HUES64 (cell line): ENCODE results near the gene CFAP77.

Experiments used
- H3K27ac ChIP-seq: 2 replicates; pipeline ENCODE4 v1.7.0; 2013; ENCODE audit warnings: low read depth, low read length, inconsistent platforms
- H3K27me3 ChIP-seq: 2 replicates; pipeline ENCODE4 v1.6.1; 2013; ENCODE audit warnings: mild to moderate bottlenecking, low read length; ENCODE audit not compliant: insufficient read depth
- H3K36me3 ChIP-seq: 2 replicates; pipeline ENCODE4 v1.6.1; 2013; ENCODE audit warnings: mild to moderate bottlenecking, low read length; ENCODE audit not compliant: insufficient read depth
- H3K4me1 ChIP-seq: 2 replicates; pipeline ENCODE4 v1.6.1; 2013; ENCODE audit warnings: mild to moderate bottlenecking, low read length, moderate library complexity; ENCODE audit not compliant: insufficient read depth
- H3K4me3 ChIP-seq: 2 replicates; pipeline ENCODE4 v1.5.1; 2013; ENCODE audit warnings: mild to moderate bottlenecking, low read length, moderate library complexity
- H3K9ac ChIP-seq: 2 replicates; pipeline ENCODE4 v1.6.1; 2013; ENCODE audit warnings: mild to moderate bottlenecking, low read depth, low read length
- H3K9me3 ChIP-seq: 2 replicates; pipeline ENCODE4 v1.6.1; 2013; ENCODE audit warnings: low read depth, low read length; ENCODE audit not compliant: insufficient read depth
- WGBS: fragments of 150-250, 120-280 bp; methylation state at CpG from one replicate; pipeline ENCODE4 v1.1.7; 2013; ENCODE audit warnings: missing lambda C conversion rate; 5-methylcytosine and 5-hydroxymethylcytosine counted together

Gene CFAP77

DNA sequence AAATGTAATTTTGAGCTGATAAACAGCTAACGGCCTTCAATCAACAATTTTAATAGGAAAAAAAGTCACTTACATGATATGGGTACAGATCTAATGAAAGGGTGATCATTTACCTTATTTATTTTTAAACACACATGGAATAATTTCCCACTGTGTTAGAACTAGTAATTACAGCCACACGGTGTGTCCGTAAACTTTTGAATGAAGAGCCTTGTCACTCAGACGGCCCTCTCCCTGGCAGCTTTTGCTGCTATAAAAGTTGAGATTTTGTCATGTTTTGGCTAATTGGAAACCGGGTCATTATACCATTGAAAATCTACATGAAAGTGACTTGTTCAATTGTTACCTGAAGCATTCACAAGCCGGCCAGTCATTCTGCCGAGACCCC lies 15.7 kb downstream of the CFAP77 start:
- WGBS: 27% methylated on average over 6 of the region's 7 CpGs
- no peak overlapping the region for H3K4me3 ChIP-seq
- H3K27me3 ChIP-seq: peaks cover 51% of the 10 kb centered on the region

DNA sequence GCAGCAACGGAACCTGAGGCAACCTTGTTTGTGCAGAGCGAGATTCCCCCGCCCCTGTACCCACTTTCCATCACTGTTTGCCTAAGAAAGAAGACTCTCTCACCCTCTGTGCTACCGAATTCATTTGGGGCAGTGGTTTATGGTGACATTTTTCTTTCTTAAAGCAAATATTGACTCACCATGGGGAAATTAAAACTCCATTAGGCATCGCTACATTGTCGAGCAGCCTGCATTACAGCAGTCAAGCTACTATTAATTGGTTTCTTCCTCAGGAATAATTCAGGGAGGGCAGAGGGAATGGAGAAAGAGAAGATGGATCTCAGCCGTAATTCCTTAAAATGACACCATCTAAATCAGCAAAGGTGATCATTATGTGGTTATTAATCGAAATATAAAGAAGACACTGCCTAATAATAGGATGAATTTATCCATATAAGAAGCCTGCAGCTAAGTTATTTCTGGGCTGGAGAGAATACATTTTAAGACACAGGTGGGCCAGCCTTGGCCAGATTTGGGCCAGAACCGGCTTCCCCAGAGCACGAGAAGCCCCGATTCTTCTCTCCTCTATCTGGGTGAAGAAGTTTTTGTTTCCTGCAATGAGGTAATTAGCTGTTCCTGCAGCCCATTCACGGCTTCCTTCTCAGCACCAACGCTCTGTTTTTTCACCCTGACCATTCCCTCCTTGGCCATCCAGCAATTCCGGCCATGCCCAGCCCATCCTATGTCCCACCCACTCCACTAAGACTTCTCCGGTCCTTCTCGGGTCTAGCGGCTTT lies 16.8 kb downstream of the CFAP77 start:
- Histone ChIP-seq H3K27ac (no peak overlapping the region), H3K36me3 (no peaks in the 10 kb centered on the region), H3K9me3 (no peaks in the 10 kb centered on the region), H3K4me3 (no peak overlapping the region), H3K27me3 (peaks cover 48% of the 10 kb centered on the region), H3K9ac (no peak overlapping the region), H3K4me1 (peaks cover 27% of the 10 kb centered on the region)
- 78% methylated on average over 15 of the region's 17 CpGs for WGBS

More for the DNA sequence above, 15.7 kb downstream of the CFAP77 start:
- H3K27ac ChIP-seq: peak overlapping the region; percentile 6; the same call in 1 of the 2 replicates
- H3K9ac ChIP-seq: no peak overlapping the region
- no peaks in the 10 kb centered on the region for H3K36me3 ChIP-seq
- peaks cover 27% of the 10 kb centered on the region for H3K4me1 ChIP-seq
- no peaks in the 10 kb centered on the region for H3K9me3 ChIP-seq

DNA sequence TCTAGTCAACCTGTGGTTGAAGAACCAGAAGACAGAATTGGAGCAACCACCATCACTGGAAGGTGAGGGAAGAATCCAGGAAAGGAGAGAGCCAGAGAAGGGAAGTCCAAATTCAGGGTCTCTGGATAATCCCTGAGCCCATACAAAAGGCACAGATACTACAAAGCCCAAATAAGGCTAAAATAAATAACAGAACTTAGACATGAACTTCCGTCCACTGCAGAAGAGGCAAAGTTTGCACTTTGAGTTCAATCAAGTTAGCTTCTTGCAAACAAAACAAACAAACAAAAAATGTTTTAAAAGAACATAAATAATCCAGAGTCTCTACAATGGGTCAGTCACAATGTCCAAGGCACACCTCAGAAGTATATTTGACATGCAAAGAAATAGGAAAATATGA lies 21.0 kb downstream of the CFAP77 start:
- Histone ChIP-seq H3K27ac (no peak overlapping the region), H3K4me3 (no peak overlapping the region), H3K27me3 (peaks cover 12% of the 10 kb centered on the region), H3K9ac (no peak overlapping the region), H3K36me3 (no peaks in the 10 kb centered on the region), H3K4me1 (peaks cover 24% of the 10 kb centered on the region), H3K9me3 (no peaks in the 10 kb centered on the region)
- WGBS: 76% methylated on average over 1 of the region's 1 CpG

DNA sequence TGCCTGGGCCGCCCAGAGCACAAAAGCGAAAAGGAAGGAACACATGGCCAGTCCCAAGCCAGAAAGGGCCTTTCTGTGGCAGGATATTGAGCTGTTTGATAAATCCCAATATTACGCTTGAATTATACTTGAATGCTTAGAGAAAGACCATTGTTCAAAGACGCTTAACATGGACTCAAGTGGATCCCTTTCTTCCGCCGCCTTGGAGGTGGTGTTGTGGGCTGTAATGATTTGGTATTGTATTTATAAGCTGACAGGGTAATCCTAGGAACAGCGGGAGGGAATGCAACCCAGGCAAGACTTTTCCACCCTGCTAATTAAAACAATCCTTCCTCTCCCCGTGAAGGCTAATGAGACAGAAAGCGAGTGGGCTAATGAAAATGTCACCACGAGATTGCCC lies 24.9 kb downstream of the CFAP77 start:
- Histone ChIP-seq H3K4me1 (peaks cover 14% of the 10 kb centered on the region), H3K27ac (no peak overlapping the region), H3K9me3 (no peaks in the 10 kb centered on the region), H3K36me3 (no peaks in the 10 kb centered on the region), H3K4me3 (no peak overlapping the region), H3K9ac (no peak overlapping the region), H3K27me3 (no peaks in the 10 kb centered on the region; the same call in 1 of the 2 replicates)
- whole genome bisulfite sequencing: 69% methylated on average over 8 of the region's 10 CpGs

DNA sequence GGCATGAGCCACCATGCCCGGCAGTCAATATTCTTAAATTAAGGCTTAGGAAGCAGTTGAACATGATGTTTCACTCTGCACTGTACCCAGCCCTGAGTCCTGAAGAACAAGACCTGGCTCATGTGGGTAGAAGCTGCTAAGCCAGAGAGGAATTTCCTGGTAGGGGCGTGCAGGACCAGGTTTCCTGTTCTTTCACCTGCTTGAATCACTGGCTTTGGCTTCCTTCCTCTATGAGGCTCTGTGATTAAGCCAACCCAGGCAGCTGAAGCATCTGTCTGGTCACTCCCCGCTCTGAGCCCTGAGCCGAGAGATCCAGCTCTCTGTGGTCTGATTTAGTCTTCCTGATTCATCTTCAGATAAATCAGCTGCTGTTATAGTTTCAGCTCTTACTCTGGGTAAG lies 29.1 kb downstream of the CFAP77 start:
- Histone ChIP-seq H3K36me3 (no peaks in the 10 kb centered on the region), H3K4me3 (no peak overlapping the region), H3K27me3 (no peaks in the 10 kb centered on the region; the same call in 1 of the 2 replicates), H3K9me3 (no peaks in the 10 kb centered on the region), H3K9ac (no peak overlapping the region), H3K4me1 (peaks cover 20% of the 10 kb centered on the region), H3K27ac (no peak overlapping the region)
- 94% methylated on average over 4 of the region's 4 CpGs for WGBS

DNA sequence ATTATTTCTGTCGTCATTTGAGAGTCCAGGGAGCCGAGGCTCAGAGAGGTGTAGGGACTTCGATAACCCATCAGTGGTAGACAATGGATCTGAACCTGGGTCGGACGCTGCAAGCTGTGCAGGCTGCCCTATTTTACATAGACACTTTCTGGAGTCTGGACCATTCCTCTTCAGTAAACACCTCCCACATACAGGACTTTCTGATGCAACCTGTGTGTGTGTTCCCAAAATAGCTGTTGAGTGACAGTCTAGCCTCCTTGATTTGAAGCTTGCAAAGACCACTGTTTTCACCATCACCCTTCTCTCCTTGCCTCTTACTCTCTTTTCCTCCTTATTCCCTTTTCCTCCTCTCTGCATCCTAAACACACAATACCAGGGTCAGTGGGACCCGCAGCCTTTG lies 30.7 kb downstream of the CFAP77 start:
- H3K4me1 ChIP-seq: peaks cover 6% of the 10 kb centered on the region; the same call in 1 of the 2 replicates
- 90% methylated on average over 5 of the region's 6 CpGs for WGBS

DNA sequence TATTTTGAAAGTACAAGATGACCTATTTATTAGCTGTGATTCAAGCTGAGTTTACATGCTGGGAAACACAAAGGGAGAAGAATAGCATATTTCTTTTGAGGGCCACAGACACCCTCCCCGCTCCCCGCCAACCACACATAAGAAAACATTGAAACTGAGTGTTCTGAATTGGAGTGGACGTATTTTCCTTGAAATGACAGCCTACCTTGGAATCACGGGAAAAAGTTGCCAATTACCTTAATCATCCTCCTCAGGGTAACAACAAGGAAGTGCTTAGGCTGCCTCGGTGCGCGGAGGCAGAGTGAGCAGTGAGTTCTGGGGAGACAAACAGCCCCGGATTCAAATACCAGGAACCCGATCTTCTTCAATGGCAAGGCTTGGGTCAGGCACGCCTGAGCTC lies 31.4 kb downstream of the CFAP77 start:
- Histone ChIP-seq H3K36me3 (no peaks in the 10 kb centered on the region), H3K9me3 (no peaks in the 10 kb centered on the region), H3K27ac (no peak overlapping the region), H3K4me1 (peaks cover 6% of the 10 kb centered on the region; the same call in 1 of the 2 replicates), H3K4me3 (no peak overlapping the region), H3K9ac (no peak overlapping the region), H3K27me3 (no peaks in the 10 kb centered on the region)
- WGBS: 88% methylated on average over 10 of the region's 10 CpGs

More for the DNA sequence above, 30.7 kb downstream of the CFAP77 start:
- no peak overlapping the region for H3K4me3 ChIP-seq
- H3K27ac ChIP-seq: no peak overlapping the region
- no peaks in the 10 kb centered on the region for H3K36me3 ChIP-seq
- H3K27me3 ChIP-seq: no peaks in the 10 kb centered on the region; the same call in 1 of the 2 replicates
- no peak overlapping the region for H3K9ac ChIP-seq
- H3K9me3 ChIP-seq: no peaks in the 10 kb centered on the region

DNA sequence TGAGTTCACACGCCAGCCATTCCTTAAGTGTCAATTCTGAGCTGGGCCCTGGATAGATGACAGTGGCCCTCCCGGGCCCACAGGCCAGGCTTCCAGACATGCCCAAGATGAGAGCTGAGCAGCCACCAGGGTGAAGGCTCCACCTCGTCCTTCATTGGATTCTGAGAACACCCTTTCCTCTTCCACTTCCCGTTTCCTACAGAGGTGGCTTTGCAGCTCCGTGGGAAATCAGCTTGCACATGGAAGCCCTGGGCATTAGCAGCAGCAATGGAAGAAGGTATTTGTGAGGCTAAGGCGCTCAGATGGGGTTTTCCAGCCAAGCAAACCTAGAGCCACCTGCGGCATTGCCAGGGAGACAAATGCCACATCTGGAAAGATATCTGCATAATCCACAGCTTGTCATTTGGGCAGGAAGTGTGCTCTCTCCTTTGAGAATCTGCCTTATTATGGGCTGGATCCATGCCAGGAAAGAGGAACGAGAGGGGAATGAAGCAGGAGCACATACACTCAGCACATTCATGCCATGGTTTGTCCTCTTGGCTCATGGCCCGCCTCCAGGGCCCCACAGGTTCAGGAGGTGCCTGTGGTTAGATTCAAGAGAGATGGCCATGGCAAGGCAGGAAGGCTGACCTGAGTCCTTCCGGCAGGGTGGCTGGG lies 34.1 kb downstream of the CFAP77 start:
- Histone ChIP-seq H3K27ac (no peak overlapping the region), H3K9ac (no peak overlapping the region), H3K4me3 (no peak overlapping the region), H3K9me3 (no peaks in the 10 kb centered on the region), H3K36me3 (no peaks in the 10 kb centered on the region), H3K4me1 (peaks cover 6% of the 10 kb centered on the region; the same call in 1 of the 2 replicates), H3K27me3 (0 out of 2 replicates have a peak, but pooled peaks cover 4% of the 10 kb centered on the region)
- 82% methylated on average over 10 of the region's 10 CpGs for WGBS

DNA sequence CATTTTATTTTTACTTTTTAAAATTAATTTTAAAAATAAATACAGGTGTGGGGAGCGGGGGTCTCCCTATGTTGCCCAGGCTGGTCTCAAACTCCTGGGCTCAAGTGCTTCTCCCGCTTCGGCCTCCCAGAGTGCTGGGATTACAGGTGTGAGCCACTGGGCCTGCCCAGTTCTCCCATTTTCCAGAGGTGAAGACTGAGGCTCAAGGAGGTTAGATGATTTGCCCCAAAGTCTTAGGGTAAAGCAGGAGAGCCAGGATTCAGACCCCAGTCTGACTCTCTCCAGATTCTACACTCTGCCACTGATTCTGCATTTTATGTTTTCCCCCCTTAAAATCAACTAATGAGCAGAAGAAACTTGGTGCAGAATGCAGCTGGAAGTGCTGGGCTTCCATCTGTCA lies 36.9 kb downstream of the CFAP77 start:
- WGBS: 92% methylated on average over 3 of the region's 3 CpGs

DNA sequence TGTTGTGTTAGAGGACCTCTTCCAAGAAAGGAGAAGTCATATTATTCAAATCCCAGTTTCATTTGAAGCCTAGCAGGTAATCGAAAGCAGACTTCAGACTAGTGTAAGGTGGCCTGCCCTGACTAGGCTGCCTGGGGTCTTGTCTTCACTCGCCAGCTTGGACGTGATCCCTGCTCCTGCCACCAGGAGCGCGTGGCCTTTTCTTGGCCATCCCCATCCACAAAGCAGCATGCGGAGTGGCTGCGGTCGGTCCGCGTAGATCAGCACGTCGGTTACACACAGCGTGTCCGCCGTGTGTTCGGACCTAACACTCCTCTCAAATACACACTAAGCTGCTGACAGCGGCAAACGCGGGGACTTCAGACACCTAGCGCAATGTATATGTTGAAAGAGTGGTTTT lies 37.3 kb downstream of the CFAP77 start:
- Histone ChIP-seq H3K4me1 (no peaks in the 10 kb centered on the region), H3K4me3 (no peak overlapping the region), H3K9ac (no peak overlapping the region), H3K27me3 (0 out of 2 replicates have a peak, but pooled peaks cover 4% of the 10 kb centered on the region), H3K27ac (no peak overlapping the region), H3K9me3 (no peaks in the 10 kb centered on the region), H3K36me3 (no peaks in the 10 kb centered on the region)
- WGBS: 66% methylated on average over 20 of the region's 20 CpGs

More for the DNA sequence above, 36.9 kb downstream of the CFAP77 start:
- Histone ChIP-seq H3K9ac (no peak overlapping the region), H3K36me3 (no peaks in the 10 kb centered on the region), H3K4me1 (no peaks in the 10 kb centered on the region), H3K4me3 (no peak overlapping the region), H3K27ac (no peak overlapping the region), H3K27me3 (0 out of 2 replicates have a peak, but pooled peaks cover 4% of the 10 kb centered on the region), H3K9me3 (no peaks in the 10 kb centered on the region)

DNA sequence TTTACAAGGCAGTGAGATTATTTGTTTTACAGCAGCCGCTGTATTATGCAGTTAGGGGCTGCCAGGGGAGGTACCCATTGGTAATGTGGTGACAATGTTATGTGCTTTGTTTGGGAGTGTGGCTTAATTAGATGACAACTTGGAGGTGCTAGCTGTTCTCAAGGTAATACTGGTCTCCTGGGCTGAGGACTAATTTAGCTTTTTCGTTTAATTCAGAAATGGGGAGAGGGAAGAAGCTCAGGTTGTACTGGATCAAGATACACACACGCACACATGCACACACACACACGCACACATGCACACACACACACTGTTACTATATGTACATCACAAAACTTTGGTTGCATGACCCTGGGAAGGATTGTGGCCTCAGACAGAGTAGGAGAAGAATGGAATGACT lies 37.9 kb downstream of the CFAP77 start:
- Histone ChIP-seq H3K9me3 (no peaks in the 10 kb centered on the region), H3K27me3 (0 out of 2 replicates have a peak, but pooled peaks cover 4% of the 10 kb centered on the region), H3K9ac (no peak overlapping the region), H3K27ac (no peak overlapping the region), H3K36me3 (no peaks in the 10 kb centered on the region), H3K4me1 (no peaks in the 10 kb centered on the region), H3K4me3 (no peak overlapping the region)
- WGBS: 94% methylated on average over 1 of the region's 4 CpGs
